Left renal pelvis (tissue), 4 donors: ENCODE results near the gene CFAP90. TPM values are rescaled to one million over a fixed set of nuclear protein-coding genes. Genes with fewer than 3 reads are reported as not detected.

Experiments
- DNase-seq, 4 donors: peaks; one replicate each; pipeline ENCODE4 v3.0.0-alpha.2; 2013; ENCODE audit warnings: low read depth in 4 of 4, low spot score in 3 of 4
- polyA plus RNA-seq, 4 donors: library from polyadenylated mRNA; unstranded; fragments of 120-200 nt; gene quantifications; one replicate each; pipeline ENCODE4 v1.2.1, GENCODE V29; 2013; ENCODE audit not compliant: insufficient read length in 4 of 4

CFAP90 gene
- polyA plus RNA-seq, 4 donors: 1.7 to 6.3 (median 4.5) TPM

DNA sequence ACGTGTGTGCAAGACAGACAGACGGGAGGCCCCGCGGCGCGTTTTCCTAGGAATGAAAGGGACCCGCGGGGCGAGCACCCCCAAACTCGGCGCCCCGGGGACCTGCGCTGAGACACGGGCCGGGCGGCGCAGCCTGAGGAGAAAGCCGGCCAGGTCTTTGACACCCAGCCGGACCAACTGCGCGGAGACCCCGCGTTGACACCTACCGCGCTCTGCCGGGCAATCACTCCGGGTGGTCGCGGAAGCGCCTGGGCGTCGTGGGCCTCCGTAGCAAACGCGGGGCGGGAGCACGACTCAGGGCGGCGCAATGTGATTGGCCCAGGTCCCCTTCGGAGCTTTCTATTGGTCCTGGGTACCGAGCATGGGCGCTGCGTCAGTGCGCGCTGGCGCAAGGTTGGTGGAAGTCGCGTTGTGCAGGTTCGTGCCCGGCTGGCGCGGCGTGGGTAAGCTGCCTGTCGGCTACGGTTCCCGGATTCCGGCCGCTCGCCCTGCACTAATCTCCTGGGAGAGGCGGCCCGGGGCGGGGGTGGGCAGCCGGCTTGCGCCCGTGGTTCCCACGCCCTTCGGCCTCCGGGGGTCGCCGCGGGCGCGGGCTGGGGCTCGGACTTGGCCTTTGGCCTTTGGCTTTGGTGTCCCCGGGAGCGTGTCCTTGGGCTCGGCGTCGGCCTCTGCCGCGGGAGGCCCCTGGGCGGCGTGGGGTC is 18.0 kb upstream of the CFAP90 start, which contains the start of the genes FASTKD3 and MTRR:
Gene FASTKD3 (minus strand): TSS at position 259 of the 701 bp plus-strand sequence. CDS start 948 bp downstream, outside the sequence.
Gene MTRR (plus strand): TSS at position 376 of the 701 bp plus-strand sequence. CDS start 1,647 bp downstream, outside the sequence.
- DNase-seq: peak; percentile 74 to 87 (median 80)

DNA sequence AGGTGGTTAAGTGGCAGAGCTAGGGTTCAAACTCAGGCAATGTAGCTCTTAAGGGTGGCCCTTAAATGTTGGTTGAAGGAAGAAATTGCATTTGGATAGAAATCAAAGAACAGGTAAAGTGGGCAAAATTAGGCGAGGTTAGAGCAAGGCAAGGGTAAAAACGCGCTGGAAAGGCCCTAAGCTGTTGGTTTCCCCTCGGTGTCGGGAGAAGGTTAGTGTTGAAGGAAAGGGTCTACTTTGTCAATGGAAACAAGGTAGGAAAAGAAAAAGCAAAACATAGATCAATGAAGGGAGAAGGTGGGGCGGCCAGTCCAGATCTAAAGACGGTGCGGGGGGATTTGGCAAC is 17.5 kb upstream of the CFAP90 start:
- no peak for DNase-seq

DNA sequence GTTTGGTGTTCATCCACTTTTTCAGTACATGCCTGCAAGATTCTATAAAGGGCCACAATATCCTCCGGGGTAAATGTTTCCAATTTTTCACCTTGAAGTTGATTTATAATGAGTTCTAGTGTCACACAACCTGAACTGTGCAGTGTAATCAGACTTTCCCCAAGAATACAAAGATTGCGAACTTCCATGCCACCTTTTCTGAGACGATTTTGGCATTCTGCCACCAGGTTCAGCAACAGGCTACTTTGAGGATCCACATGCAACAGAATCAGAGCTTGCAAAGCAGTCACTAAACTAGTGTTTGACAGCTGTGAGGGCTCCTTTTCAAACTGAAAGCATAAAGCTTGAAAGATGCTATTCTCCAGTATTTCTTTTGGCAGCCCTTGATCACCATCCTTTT is 16.3 kb upstream of the CFAP90 start:
- DNase-seq: no peak

DNA sequence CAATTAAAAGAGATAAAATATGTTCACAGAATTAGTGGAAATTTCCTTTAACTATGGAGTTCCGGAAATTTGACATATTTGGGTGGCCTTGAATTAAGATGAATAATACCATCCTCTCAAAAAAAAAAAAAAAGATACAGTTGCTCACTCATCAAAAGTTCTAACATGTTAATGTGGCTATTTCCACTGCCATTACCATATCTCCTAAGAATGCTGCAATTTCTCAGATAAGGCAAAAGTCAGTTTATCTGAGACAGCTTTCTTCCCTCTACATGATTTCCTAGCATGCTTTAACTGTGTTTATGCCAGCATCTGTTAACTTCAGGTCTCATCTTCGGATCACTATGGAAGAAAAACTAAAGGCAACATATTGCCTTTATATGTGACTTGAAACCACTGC is 15.3 kb upstream of the CFAP90 start:
- DNase-seq: no peak

DNA sequence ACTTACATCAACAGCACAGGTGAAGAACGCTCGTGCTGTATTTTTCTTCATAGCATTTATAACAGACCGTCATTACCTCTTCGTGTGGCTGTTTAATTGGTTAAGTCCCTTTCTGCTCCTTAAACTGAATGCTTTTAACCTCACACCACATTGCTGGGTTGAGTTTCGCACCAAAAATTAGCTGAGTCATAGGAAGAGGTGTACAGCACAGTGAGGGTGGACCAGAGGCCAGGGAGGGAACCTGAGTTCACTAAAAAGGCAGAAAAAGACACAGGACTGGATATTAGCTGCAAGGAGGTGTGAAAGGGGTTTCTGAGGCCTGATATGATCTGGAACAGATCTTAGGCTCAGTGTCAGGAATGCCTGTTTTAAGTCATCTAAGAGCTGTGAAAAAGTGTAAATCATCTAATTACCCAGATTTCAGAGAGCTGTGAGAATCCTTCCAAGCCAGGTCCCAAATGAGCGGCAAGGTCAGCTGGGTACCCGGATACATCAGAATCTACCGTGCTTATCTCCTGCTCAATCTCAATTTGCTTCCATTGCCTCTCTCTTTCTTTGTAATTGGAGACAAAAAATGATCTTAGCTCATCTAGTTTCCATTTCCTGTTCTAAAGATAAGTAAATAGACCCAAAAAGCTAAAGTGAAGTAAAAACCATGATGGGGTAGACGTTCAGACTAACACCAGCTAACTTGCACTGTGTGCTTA is 7.1 kb upstream of the CFAP90 start:
- DNase-seq: no peak

DNA sequence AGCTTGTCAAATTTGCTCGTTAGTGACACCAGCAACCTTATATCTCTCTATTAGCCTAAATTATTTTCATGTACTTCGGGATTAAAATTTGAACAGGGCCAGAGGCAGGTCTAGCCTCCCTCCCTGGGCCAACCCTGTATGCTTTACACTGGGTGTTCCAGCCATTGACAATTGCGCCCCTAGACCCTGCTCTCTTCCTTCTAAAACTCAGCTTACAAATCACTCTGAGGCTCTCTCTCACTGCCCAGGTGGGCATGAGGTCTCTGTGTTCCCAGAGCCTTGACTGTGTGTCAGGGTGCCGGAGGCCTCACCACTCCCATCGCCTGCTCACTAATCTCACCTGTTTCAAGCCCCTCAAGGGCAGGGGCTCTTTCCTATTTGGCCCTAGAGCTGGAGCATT is 6.4 kb upstream of the CFAP90 start:
- no peak for DNase-seq

DNA sequence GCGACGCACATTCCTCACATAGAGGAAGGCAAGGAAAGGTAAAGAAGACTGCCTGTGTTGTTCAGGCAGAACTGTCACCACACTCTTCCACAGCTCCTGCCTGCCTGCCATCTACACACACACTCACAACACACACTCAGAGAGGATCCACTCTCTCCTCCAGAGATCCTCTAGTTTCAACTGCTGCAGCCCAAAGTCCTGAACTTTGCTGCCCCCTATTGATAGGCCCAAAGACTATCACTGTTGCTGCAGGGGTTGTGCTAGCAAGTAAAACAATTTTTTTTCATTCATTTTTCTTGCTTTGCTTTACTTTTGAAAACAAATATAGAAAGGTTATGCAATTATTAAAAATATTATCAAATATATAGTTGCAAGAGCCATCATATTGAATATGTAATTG is 5.9 kb upstream of the CFAP90 start:
- DNase-seq: no peak

DNA sequence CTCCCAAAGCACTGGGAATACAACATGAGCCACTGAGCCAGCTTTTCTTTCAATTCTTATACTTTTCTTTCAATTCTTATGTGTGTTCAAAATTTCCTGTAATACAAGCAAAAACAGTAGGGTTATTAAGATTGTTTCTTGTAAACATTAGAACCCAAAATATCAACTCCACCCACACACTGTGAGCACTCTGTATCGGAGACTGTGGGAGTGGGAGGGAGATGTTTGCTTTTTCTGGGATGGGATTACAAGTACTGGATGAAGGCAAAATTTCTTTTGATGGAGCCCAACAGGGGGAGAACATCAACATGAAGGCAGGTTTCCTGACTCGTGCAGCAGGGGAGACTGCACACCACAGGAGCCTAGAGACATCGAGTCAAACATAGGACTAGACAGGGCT is 4.7 kb upstream of the CFAP90 start:
- no peak for DNase-seq

DNA sequence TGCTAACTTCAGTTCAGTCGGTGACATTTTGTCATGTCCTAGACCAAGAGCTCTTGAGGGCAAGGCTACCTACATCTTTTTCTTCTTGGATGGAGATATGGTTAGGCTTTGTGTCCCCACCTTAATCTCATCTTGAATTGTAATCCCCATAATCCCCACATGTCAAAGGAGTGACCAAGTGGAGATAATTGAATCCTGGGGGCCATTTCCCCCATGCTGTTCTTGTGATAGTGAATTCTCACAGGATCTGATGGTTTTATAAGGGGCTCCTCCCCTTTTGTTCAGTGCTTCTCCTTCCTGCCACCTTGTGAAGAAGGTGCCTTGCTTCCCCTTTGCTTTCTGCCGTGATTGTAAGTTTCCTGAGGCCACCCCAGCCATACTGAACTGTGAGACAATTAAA is 2.1 kb upstream of the CFAP90 start:
- no peak for DNase-seq

DNA sequence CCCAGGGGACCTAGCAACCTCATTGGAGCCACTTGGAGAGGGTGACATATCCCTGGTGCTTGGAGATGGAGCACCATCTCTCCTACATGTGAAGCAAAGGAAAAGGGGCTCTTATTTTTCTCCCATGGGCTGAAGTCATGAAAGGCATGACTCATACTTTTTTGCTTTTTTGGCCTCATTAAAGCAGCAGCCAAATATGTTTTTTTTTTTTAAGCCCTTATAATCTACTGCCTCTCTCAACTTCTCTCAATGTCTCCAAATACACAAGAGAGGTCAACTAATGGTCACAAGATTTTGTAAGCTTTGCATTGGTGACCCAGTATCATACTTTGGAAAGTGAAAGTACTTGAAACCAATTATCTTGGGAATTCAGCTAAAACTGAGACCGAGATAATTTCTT is 1.6 kb upstream of the CFAP90 start:
- DNase-seq: no peak

DNA sequence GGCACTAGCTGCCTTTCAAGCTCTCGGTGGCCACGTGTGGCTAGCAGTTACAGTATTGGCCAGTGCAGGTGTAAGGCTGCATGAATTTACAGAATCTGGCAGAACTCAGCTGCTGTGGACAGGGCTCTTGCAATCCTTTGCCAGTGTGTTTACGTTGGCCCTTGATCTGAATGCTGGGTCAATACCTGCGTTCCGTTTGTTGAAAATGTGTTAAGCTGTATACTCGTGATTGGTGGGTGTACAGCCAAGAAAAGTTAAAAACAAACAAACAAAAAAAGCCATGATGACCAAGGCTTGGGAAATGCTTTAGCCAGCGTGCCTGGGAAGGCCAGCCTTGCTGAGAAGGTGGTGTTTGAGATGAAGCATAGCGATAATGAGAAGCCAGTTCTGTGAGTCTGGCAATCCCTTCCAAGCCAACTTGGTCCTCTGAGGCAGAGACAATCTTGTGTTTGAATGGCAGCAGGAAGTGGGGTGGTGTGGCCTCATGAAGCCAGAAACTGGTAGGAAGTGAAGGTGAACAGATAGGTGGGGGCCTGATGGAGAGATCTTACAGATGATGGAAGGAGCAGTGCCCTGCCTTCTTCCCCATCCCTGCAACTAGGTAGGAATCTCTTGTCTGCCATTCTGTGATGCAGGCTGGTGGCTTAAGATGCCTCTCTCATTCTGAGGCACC is 820 bp upstream of the CFAP90 start:
- no peak for DNase-seq

DNA sequence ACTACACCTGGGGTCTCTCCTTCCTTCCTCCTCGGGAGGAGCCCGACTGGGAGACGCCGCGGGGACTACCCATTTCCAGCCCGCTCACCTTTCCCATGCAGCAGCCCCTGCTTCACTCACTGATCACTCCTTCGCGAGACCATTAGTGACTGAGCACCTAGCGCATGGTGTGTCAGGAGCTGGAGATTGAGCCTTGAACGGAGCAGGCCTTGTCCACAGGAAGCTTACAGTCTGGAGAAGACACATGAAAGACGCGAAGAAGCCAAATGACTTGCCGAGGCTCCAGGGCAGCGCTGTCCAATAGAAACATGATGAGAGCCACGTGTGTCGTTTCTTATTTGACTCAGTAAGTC is 283 bp upstream of the CFAP90 start:
- no peak for DNase-seq

DNA sequence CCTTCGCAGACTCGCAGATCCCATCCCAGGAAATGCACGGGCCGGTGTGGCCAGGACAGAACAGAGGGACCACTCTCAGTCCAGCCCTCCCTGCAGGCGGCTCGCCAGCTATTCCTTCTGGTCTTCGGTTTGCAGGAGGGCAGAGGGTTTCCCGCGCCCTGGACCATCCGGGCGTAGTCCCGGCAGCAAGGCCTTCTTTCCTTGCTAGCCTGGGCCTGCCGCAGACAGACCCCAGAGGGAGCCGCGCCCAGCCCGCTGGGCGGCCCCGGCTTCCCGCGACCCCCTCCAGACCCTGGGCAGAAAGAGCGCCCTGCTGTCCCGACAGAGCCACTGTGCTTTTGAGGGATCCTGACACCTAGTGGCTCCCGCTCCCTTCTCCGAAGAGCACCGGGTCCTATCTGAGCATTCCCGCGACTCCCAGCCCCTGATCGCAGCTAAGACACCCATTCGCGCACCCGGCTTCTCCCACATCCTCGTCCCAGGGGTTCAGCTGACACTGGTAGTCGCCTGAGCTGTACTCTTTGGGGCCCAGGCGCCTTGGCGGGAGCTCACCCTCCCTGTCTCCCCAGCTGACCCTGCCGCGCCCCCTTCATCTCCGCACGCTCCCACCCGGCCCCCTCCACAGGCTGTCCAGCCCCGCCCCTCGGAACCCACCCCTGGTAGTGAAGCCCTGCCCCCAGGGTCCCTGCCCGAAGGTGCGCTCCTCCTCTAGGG is 1.1 kb downstream of the CFAP90 start:
- peak in 1 of 4 donors; percentile 36 for DNase-seq

DNA sequence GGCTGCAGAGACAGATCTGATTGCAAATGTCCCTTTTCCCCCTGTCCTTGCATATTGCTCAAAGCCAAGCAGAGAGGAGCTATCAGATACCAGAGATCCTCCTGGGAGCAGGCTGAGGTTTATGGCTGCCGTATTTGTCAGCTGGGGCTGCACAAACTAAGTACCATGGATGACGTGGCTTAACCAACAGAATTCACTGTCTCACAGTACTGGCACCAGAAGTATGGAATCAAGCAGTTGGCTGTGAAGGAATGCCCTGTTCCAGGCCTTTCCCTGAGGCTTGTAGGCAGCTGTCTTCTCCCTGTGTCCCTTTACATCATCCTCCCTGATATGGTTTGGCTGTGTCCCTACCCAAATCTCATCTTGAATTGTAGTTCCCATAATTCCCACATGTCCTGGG is 2.6 kb downstream of the CFAP90 start:
- no peak for DNase-seq

DNA sequence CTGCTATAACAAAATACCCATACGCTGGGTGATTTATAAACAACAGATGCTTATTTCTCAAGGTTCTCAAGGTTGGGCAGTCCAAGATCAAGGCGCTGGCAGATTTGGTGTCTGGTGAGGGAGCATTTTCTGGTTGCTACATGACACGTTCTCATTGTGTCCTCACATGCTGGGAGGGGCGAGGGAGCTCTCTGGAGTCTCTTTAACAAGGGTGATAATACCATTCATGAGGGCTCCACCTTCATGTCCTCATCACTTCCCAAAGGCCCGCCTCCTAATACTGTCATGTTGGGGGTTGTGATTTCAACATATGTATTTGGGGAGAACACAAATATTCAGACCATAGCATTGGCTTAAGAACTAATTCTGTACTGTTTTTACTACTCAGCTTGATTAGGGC is 4.6 kb downstream of the CFAP90 start:
- DNase-seq: no peak

DNA sequence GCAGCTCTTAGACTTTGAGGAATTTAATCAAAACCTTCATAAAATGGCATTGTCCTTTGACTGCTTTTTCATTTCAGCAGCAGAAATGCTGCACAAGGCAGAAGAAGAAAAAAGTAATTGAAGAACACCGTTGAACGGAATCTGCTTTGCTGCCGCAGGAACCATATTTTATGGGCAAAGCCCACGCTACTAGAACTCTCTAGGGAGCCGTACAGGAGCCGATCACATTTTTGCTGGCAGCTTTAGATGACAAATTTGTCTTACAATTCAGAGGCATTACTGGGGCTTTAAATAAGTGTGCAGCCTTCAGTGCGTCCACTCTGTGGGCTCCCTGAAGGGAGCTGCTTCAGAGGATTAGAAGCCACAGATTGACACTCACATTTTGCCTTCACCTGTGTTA is 5.4 kb downstream of the CFAP90 start:
- no peak for DNase-seq

DNA sequence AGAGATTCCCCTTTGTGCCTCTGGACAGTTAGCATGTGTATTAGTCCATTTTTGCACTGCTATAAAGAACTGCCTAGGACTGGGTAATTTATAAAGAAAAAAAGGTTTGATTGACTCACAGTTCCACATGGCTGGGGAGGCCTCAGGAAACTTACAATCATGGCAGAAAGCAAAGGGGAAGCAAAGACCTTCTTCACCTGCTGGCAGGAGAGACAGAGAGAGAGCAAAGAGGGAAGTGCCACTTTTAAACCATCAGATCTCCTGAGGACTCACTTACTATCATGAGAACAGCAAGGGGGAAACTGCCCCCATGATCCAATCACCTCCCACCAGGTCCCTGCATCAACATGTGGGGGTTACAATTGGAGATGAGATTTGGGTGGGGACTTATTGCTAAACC is 6.0 kb downstream of the CFAP90 start:
- DNase-seq: no peak

DNA sequence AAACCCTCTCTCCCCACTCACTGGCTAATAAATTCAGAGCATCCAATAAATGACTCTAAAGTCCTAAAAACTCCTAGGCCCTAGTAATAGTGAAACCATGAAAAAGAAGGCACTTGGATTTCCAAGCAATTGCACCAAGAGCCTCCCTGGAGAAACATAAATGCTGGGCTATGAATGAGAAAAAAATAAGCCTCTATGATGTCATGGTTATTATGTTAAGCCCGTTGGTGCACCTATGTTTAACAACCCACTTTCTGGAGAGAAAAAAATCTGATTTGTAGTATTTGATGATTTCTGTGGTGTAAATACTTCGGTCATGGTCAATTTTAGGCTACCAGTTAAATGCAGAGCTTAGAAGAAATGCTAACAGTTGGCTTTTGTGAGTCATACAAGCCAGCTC is 8.4 kb downstream of the CFAP90 start:
- DNase-seq: no peak

DNA sequence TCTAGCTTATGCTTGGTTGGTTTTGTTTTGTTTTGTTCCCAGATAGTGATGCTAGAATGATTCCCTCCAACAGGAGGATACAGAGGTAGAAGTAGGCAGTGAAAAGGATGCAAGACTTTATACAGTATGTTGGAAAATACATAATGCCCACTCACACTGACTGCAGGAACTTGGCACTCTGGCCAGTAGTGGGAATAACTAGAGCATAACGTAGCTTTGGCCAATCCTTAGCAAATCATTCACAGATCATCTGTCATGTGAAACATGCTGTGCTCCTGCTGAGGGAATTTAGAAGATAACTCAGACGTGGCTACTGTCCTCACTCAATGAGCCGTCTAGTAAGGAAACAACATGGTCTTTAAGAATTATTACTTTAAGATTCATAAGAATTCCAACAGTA is 13.5 kb downstream of the CFAP90 start:
- DNase-seq: peak in 1 of 4 donors; percentile 37

DNA sequence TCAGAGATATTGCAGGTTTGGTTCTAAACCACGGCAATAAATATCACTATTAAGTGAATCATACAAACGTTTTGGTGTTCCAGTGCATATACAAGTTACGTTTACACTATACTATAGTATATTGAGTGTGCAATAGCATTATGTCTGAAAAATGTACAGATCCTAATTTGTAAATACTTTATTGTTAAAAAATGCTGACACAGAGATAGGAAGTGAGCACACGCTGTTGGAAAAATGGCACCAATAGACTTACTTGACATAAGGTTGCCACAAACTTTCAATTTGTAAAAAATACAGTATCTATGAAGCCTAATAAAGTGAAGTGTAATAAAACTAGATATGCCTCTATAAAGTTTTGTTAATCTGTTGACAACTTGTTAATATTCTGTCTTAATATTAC is 16.0 kb downstream of the CFAP90 start:
- no peak for DNase-seq

DNA sequence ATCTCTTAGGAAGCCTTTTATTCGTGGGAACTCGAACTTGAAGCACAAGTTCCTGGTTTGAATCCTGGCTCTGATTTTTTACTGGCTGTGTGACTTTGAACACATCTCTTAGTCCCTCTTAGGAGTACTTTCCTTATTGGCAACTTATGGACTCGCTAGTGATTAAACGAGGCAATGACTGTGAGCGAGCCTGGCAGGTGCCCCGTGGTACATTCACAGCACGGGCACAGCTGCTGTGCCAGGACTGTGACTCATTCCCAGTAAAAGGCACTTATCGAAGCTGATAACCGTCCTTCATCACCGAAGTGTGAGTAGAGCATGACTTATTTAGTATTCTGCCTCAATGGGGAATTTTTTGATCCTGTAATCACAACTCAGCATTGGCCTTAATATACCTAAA is 22.7 kb downstream of the CFAP90 start:
- DNase-seq: no peak
